Aorta (tissue), 5 donors: ENCODE measurements around the gene DPYSL3. TPM values are rescaled to one million over a fixed set of nuclear protein-coding genes. Genes with fewer than 3 reads are reported as not detected.

Source experiments
- ATAC-seq: fragments of 200-7000 bp; cut with Tn5 transposase; one replicate; pipeline ENCODE4 v1.9.1; 2022; ENCODE audit warnings: moderate library complexity; ENCODE audit not compliant: low FRiP score
- DNase-seq, 2 donors: peaks; one replicate each; pipeline ENCODE4 v3.0.0-alpha.2; 2020
- H3K27ac ChIP-seq, 2 donors: one replicate each; pipeline ENCODE4 v1.5.1; 2013; ENCODE audit warnings: low read length in 2 of 2, mild to moderate bottlenecking in 2 of 2, moderate library complexity in 2 of 2, control low read depth in 1 of 2, inconsistent platforms in 1 of 2, low read depth in 1 of 2
- H3K27me3 ChIP-seq, 2 donors: one replicate each; pipeline ENCODE4 v1.6.1; 2013; ENCODE audit warnings: control low read depth in 1 of 2, low read length in 1 of 2, mild to moderate bottlenecking in 1 of 2, moderate library complexity in 1 of 2; ENCODE audit not compliant: insufficient read depth in 2 of 2, control insufficient read depth in 1 of 2
- H3K36me3 ChIP-seq, 2 donors: one replicate each; pipeline ENCODE4 v1.6.1; 2013; ENCODE audit warnings: control low read depth in 1 of 2, low read length in 1 of 2, mild to moderate bottlenecking in 1 of 2; ENCODE audit not compliant: insufficient read depth in 2 of 2, control insufficient read depth in 1 of 2
- H3K4me1 ChIP-seq, 2 donors: one replicate each; pipeline ENCODE4 v1.6.1; 2013; ENCODE audit warnings: low read length in 2 of 2, control low read depth in 1 of 2, mild to moderate bottlenecking in 1 of 2, moderate library complexity in 1 of 2; ENCODE audit not compliant: insufficient read depth in 2 of 2, control insufficient read depth in 1 of 2
- H3K4me3 ChIP-seq, 2 donors: one replicate each; pipeline ENCODE4 v1.5.1; 2013; ENCODE audit warnings: low read length in 2 of 2, control low read depth in 1 of 2, mild to moderate bottlenecking in 1 of 2
- H3K9me3 ChIP-seq: one replicate; pipeline ENCODE4 v1.6.1; 2013; ENCODE audit warnings: mild to moderate bottlenecking, low read length; ENCODE audit not compliant: control insufficient read depth
- WGBS, 2 donors: extraction: QIAGEN DNeasy Blood & Tissue Kit; methylation state at CpG; one replicate each; pipeline ENCODE4 v1.1.7; 2013; 5-methylcytosine and 5-hydroxymethylcytosine counted together
- intact Hi-C, 2 donors: fragments of 100-400 bp; cut with DNase I; formaldehyde crosslinking; loops; one replicate each; pipeline versions ENCODE4 v1.14.2 to v1.15.0; 2022
- polyA plus RNA-seq, 2 donors: library from polyadenylated mRNA; stranded (reverse); fragments of 200-250 nt; gene quantifications; one replicate each; pipeline ENCODE4 v1.2.3, GENCODE V29; 2013
- total RNA-seq, 2 donors: library from RNA; stranded (reverse); fragmentation: NEBNext Ultra II Directional; extraction: Animal tissue kit (Norgen Biotek cat#: 25700); gene quantifications; one replicate each; pipeline ENCODE4 v1.2.1, GENCODE V29; 2021
- donor health status: healthy with polysubstance abuse.
- donor health status: Bipolar disorder and iron deficiency.
- donor health status: DM: no; HTN: no; CAD: no.
- donor health status: DM: no; HTN: no; CAD: no.
- donor health status: DM: yes; HTN: yes; CAD: no.

Gene DPYSL3
- total and polyA plus RNA-seq, 4 donors, result 85.1 to 344 (median 195) TPM

DNA sequence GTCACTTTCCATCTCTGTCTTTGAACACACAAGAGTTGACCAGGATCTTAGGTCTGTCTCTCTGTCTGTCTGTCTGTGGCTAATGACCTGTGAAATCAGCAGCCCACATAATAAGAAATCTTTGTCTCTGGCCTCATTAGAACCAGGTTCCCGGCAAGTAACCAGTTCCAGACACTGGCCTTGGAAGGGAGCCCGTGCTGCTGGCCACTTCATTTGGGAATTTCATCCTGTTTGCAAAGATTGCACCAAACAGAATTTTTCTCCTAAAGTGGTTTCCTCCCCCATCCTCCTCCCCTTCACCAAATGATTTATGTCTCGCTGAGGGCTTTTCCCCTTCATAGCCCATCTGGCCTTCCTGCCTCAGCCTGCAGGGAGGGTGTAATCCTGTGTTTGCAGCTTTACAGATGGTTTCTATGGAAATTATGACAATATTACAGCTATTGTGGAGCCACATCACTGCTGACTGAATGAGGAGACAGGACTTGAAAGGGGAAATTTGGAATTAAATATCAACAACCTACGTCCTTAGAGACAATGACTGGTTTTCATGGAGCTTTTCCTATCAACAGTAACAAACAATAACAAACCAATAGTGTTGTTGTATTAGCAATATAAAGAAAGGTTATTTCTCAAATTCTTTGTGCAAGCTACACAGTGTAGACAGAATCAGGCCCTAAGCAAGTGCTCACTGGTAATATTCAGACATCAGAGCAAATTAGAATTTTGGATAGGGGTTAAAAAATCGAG is 25.7 kb downstream of the DPYSL3 start:
- intact Hi-C loops, result no loop called here
- DNase-seq, result peak; percentile 87
- Histone ChIP-seq H3K36me3 (no peaks in the 10 kb centered on the region), H3K9me3 (no peaks in the 10 kb centered on the region), H3K27ac (peak overlapping the region; percentile 94 to 95), H3K27me3 (no peaks in the 10 kb centered on the region), H3K4me1 (peaks cover 5 to 14% of the 10 kb centered on the region in 2 donors), H3K4me3 (no peak overlapping the region)
- WGBS, 2 donors, result 5% methylated on average over 5 of the region's 5 CpGs
- ATAC-seq, result peak; percentile 83

DNA sequence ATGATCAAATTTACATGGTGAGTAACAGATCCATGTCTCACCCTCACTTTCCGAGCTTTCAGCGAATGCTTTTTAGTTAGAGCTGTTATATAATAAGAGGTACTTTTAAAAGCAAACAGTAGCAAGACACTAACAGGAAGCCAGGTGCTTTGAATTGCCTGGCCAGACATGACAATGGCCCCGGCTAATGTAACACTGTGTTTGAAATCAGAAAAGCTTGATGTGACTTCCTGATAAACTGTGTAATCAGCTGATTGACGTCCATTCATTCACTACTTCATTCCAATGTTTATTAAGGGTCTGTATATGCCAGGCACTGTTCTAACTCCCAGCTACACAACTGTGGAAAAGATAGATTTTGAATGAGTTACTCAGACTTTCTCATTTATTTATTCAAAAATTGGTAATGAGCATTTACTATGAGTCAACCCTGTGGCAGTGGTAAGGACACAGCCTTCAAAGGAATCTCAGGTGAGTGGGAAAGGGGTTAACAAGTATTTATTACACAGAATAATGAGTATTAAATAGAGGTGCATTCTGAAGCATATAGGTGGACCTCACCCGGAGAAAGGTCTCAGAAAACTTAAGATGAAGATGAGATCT is 26.6 kb downstream of the DPYSL3 start:
- peak overlapping the region in 1 of 2 donors; percentile 87 for H3K27ac ChIP-seq
- no peaks in the 10 kb centered on the region for H3K27me3 ChIP-seq
- no peaks in the 10 kb centered on the region for H3K36me3 ChIP-seq
- DNase-seq (no peak), ATAC-seq (no peak)
- intact Hi-C loops, result no loop called here
- no peaks in the 10 kb centered on the region for H3K9me3 ChIP-seq
- whole genome bisulfite sequencing, 2 donors, result 74 to 76% methylated on average over 5 of the region's 5 CpGs
- peaks cover 5 to 14% of the 10 kb centered on the region in 2 donors for H3K4me1 ChIP-seq
- H3K4me3 ChIP-seq, result no peak overlapping the region

DNA sequence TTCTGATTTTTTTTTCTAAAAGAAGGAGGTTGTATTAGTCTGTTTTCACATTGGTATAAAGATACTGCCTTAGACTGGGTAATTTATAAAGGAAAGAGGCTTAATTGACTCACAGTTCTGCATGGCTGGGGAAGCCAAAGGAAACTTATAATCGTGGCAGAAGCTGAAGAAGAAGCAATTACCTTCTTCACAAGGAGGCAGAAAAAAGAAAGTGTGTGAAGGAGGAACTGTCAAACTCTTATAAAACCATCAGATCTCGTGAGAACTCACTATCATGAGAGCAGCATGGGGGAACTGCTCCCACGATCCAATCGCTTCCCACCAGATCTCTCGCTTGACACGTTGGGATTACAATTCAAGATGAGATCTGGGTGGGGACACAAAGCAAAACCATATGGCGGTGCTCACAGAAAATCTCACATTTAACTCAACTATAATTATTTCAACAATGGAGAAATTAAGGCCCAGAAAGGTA is 27.1 kb downstream of the DPYSL3 start:
- ATAC-seq (no peak), DNase-seq (no peak)
- 76 to 77% methylated on average over 7 of the region's 7 CpGs for WGBS, 2 donors
- Histone ChIP-seq H3K27ac (peak overlapping the region; percentile 74 to 76), H3K4me3 (no peak overlapping the region), H3K36me3 (no peaks in the 10 kb centered on the region), H3K9me3 (no peaks in the 10 kb centered on the region), H3K27me3 (no peaks in the 10 kb centered on the region), H3K4me1 (peaks cover 5 to 14% of the 10 kb centered on the region in 2 donors)
- intact Hi-C loops, result no loop called here

DNA sequence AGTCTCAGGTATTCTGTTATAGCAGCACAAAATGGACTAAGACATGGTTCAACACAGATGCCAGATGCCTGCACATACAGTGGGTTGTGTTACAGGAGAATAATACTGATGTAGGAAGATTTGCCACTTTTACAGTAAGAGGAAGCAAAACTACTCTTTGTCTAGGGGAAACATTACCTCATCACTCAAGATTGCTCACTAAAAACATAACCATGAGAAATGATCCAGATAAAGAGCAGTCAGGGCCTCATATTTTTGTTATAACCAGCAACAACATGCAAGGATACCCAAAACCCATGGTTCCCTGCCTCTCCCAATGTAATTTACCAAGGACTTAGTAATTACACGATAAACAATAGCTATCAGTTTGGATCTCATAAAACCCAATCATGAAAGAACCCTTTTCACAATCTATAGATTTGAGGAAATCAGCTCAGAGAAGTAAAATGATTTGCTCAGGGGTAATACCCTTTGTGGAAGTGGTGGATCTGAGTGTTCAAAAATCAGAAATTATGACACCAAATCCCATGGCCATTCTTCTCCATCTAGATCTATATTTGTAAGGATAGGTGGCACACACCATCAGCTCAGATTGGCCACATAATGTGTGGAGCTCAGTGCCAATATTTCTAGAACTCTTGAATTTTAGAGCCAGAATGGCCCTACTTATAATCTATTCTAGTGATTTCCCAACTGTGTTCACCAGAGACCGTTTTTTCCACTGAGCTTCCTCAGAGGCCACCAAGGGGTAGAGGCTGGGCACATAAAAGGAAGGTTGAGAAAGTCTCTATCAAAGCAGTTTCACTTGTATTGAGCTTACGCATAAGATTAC is 27.8 kb downstream of the DPYSL3 start:
- Histone ChIP-seq H3K4me1 (peaks cover 5 to 14% of the 10 kb centered on the region in 2 donors), H3K27me3 (no peaks in the 10 kb centered on the region), H3K27ac (peak overlapping the region; percentile 76 to 80), H3K9me3 (no peaks in the 10 kb centered on the region), H3K4me3 (no peak overlapping the region), H3K36me3 (no peaks in the 10 kb centered on the region)
- no peak for ATAC-seq
- DNase-seq, result no peak
- intact Hi-C loops, result no loop called here
- 43 to 44% methylated on average over 3 of the region's 3 CpGs for WGBS, 2 donors

DNA sequence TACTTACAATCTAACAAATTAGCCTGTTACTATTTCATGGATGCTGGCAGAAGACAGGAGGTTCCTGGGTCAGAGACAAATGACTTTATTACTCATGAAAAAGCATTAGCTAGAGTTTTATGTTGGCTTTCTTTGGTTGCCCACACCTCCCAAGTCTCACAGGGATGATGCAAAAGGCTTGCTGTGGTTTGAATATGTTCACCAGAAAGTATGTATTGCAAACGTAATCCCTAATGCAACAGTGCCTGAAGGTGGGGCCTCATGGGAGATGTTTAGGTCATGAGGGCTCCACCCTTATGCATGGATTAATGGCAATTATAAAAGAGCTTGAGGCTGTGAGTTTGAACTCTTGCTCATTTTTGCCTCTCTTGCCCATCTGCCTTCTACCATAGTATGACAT is 28.5 kb downstream of the DPYSL3 start:
- H3K4me1 ChIP-seq, result peaks cover 5 to 14% of the 10 kb centered on the region in 2 donors
- peak overlapping the region; percentile 55 to 76 for H3K27ac ChIP-seq
- 88% methylated on average over 1 of the region's 1 CpG for WGBS, 2 donors
- no peak overlapping the region for H3K4me3 ChIP-seq
- H3K9me3 ChIP-seq, result no peaks in the 10 kb centered on the region
- no peaks in the 10 kb centered on the region for H3K27me3 ChIP-seq
- ATAC-seq (no peak), DNase-seq (no peak)
- intact Hi-C loops, result no loop called here
- H3K36me3 ChIP-seq, result no peaks in the 10 kb centered on the region

DNA sequence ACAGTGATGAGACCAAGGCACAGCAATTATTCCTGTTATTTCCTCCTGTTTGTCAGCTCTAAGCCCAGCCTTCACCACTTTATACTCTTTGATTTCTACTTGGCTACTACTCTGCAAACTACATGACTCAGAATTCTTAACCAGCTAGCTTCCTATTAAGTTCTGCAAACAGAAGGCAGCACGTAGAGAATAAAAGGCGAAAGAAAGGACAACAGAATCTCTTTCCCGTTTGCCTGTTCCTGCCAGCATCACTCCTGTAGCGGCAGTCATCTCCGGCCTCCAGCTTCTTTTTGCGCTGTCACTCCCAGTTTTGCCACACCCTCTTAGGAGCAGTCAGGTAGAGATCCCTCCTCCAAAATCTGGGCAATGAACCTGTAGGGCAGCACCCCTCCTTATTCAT is 29.9 kb downstream of the DPYSL3 start:
- H3K4me3 ChIP-seq, result no peak overlapping the region
- 53 to 61% methylated on average over 6 of the region's 6 CpGs for WGBS, 2 donors
- no peak for DNase-seq
- H3K4me1 ChIP-seq, result peaks cover 5 to 14% of the 10 kb centered on the region in 2 donors
- H3K27me3 ChIP-seq, result no peaks in the 10 kb centered on the region
- no peaks in the 10 kb centered on the region for H3K36me3 ChIP-seq
- intact Hi-C loops, result no loop called here
- no peaks in the 10 kb centered on the region for H3K9me3 ChIP-seq
- no peak for ATAC-seq
- H3K27ac ChIP-seq, result peak overlapping the region in 1 of 2 donors; percentile 92

DNA sequence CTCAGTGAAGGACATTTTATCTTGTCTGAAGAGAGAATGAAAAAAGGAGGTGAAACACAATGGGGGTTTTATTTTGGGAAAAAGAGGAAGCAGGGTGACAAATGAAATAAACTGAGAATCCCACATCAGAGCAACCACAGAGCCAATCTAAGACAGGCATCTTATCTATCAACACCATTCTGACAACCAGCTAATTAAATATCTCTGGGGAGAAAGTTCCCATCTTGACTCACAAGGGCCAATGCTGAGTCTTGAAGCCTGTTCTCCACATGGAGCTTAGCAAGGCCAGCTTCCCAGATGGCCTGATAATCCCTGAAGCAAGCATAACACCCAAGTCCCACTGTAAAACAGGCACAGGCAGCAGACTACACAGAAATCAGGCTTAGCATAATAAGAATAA is 30.4 kb downstream of the DPYSL3 start:
- H3K36me3 ChIP-seq, result no peaks in the 10 kb centered on the region
- H3K4me1 ChIP-seq, result peaks cover 5 to 12% of the 10 kb centered on the region in 2 donors
- H3K4me3 ChIP-seq, result no peak overlapping the region
- ATAC-seq (no peak), DNase-seq (no peak)
- H3K27me3 ChIP-seq, result no peaks in the 10 kb centered on the region
- intact Hi-C loops, result no loop called here
- peak overlapping the region in 1 of 2 donors; percentile 85 for H3K27ac ChIP-seq
- no peaks in the 10 kb centered on the region for H3K9me3 ChIP-seq

DNA sequence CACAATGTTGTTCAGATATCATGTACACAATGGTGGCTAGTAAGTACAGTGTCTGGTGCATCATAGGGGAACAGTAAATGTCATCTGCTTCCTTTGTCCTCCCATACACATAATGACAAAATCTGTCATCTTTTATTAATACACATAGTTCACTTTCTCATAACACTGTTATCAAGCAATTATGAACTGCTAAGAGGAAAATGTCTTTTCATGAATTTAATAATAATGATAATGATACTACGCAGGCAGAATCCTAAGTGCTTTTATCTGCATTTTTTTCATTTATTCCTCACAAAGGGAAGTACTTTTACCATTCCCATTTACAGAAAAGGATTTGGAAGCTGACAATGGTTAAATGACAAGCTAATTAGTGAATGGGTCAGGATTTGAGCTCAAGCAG is 35.7 kb downstream of the DPYSL3 start:
- H3K27me3 ChIP-seq, result no peaks in the 10 kb centered on the region
- no peaks in the 10 kb centered on the region for H3K9me3 ChIP-seq
- 99 to 100% methylated on average over 1 of the region's 1 CpG for WGBS, 2 donors
- H3K36me3 ChIP-seq, result no peaks in the 10 kb centered on the region
- no peak overlapping the region for H3K27ac ChIP-seq
- DNase-seq, result no peak
- peaks cover 0 to 3% of the 10 kb centered on the region in 2 donors for H3K4me1 ChIP-seq
- no peak overlapping the region for H3K4me3 ChIP-seq
- no peak for ATAC-seq
- intact Hi-C loops, result no loop called here
